Liver (tissue), 3 donors: ENCODE data around the gene RERE.

Experiments used
- FOXA1 ChIP-seq: IDR thresholded peaks from 2 replicates; pipeline ENCODE4 v1.6.1; 2016; ENCODE audit warnings: antibody characterized with exemption
- RAD21 ChIP-seq, 2 donors: IDR thresholded peaks; 2 replicates each; pipeline ENCODE4 v1.6.1; 2016; ENCODE audit warnings: antibody characterized with exemption in 2 of 2, mild to moderate bottlenecking in 2 of 2
- YY1 ChIP-seq: IDR thresholded peaks from 2 replicates; pipeline ENCODE4 v1.6.1; 2016; ENCODE audit warnings: antibody characterized with exemption, mild to moderate bottlenecking
- TF ChIP-seq, protein P1 (sequence below): fragments of 150-350 bp; IDR thresholded peaks from 2 replicates; pipeline ENCODE4 v1.5.1; 2017; ENCODE audit warnings: improper control_type of control experiment, low read depth, low read length; ENCODE audit not compliant: missing input control
- TF ChIP-seq, protein P2 (sequence below): IDR thresholded peaks from 2 replicates; pipeline ENCODE4 v1.6.1; 2016; ENCODE audit warnings: antibody characterized with exemption
- donor health status: healthy.
- donor health status: healthy.

- TF ChIP-seq, protein P1, sequence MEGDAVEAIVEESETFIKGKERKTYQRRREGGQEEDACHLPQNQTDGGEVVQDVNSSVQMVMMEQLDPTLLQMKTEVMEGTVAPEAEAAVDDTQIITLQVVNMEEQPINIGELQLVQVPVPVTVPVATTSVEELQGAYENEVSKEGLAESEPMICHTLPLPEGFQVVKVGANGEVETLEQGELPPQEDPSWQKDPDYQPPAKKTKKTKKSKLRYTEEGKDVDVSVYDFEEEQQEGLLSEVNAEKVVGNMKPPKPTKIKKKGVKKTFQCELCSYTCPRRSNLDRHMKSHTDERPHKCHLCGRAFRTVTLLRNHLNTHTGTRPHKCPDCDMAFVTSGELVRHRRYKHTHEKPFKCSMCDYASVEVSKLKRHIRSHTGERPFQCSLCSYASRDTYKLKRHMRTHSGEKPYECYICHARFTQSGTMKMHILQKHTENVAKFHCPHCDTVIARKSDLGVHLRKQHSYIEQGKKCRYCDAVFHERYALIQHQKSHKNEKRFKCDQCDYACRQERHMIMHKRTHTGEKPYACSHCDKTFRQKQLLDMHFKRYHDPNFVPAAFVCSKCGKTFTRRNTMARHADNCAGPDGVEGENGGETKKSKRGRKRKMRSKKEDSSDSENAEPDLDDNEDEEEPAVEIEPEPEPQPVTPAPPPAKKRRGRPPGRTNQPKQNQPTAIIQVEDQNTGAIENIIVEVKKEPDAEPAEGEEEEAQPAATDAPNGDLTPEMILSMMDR, result peak; percentile 51
- TF ChIP-seq RAD21 (IDR thresholded peaks at IDR 0.05) (peak; percentile 75 to 81), FOXA1 (no peak), YY1 (no peak)
- TF ChIP-seq, protein P2, sequence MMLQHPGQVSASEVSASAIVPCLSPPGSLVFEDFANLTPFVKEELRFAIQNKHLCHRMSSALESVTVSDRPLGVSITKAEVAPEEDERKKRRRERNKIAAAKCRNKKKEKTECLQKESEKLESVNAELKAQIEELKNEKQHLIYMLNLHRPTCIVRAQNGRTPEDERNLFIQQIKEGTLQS, result no peak
These were observed 41.7 kb upstream of the RERE start for GRCh38 chr1:8858888-8859706.
